ENCODE results near the gene BHLHE40. TPM values are rescaled to one million over a fixed set of nuclear protein-coding genes. Genes with fewer than 3 reads are reported as not detected.
A peak's percentile ranks its signal among the peaks of the same experiment; 100 is the strongest.

The BHLHE40 gene
- polyA plus RNA-seq, 3 donors, result 20.2 to 167 (median 23.4) TPM

DNA sequence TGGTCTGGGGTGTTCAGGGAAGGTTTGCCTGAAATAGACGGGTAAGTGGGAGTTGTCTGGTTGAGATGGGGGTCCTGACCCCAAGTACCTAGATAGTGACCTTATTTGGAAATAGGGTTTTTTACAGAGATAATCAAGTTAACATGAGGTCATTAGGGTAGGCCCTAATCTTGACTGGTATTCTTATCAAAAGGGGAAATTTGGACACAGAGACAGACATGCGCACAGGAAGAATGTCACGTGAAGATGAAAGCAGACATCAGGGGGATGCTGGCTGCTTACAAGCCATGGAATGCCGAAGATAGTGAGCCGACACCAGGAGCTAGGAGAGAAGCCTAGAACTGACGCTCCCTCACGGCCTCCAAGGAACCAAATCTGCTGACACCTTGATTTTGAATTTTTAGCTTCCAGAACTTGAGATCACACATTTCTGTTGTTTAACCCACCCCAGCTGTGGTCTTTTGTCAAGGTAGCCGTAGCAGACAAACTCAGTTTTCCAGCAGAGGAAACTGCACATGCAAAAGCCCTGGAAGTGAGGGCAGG is 17.1 kb downstream of the BHLHE40 start:
- H3K4me2 ChIP-seq (replicated peaks; ENCODE audit: extremely low read depth, low read length, poor library complexity, severe bottlenecking), result no peak overlapping the region
- H3K4me1 Mint-ChIP-seq, result peaks cover 7% of the 10 kb centered on the region
- H3K27ac ChIP-seq (ENCODE audit: low read depth in 1 of 2, low read length in 2 of 2), result no peak overlapping the region
- peaks cover 1 to 2% (median 1%) of the 10 kb centered on the region in 3 donors for H3K27me3 Mint-ChIP-seq (ENCODE audit: low read depth in 3 of 3)
- no peaks in the 10 kb centered on the region for H3K36me3 ChIP-seq (replicated peaks in 1 of 2; ENCODE audit: control insufficient read depth in 1 of 2, insufficient read depth in 2 of 2, low read length in 2 of 2)
- no peak overlapping the region for H3K9ac ChIP-seq (ENCODE audit: insufficient read depth, low read length, poor library complexity, severe bottlenecking)
- H3K4me3 ChIP-seq (replicated peaks in 1 of 3; ENCODE audit: low read depth in 2 of 3, low read length in 3 of 3), result no peak overlapping the region
- 92% methylated on average over 8 of the region's 8 CpGs for WGBS (ENCODE audit: insufficient coverage)
- DNase-seq, result no peak
- TF ChIP-seq CTCF (IDR thresholded peaks at IDR 0.05), result no peak
- peaks cover 0 to 1% (median 0%) of the 10 kb centered on the region in 7 donors for H3K9me3 Mint-ChIP-seq
- no peaks in the 10 kb centered on the region for H3K79me2 ChIP-seq (ENCODE audit: insufficient read depth, low read length)
- no peak overlapping the region for H2AFZ ChIP-seq (ENCODE audit: insufficient read depth, low read depth, low read length, poor library complexity, severe bottlenecking)
- no peak overlapping the region for H3K27ac Mint-ChIP-seq
- intact Hi-C loops (cut with micrococcal nuclease), result no loop called here
- no peaks in the 10 kb centered on the region for H3K27me3 ChIP-seq (ENCODE audit: control insufficient read depth in 2 of 2, insufficient read depth in 2 of 2, low read length in 2 of 2)
- no peak overlapping the region for H3K4me3 Mint-ChIP-seq
- H3K36me3 Mint-ChIP-seq, result no peaks in the 10 kb centered on the region
- H3K4me1 ChIP-seq (ENCODE audit: control insufficient read depth in 1 of 2, insufficient read depth in 2 of 2, low read length in 2 of 2), result no peaks in the 10 kb centered on the region
- no peaks in the 10 kb centered on the region for H4K20me1 ChIP-seq (ENCODE audit: insufficient read depth, low read length)
- no peaks in the 10 kb centered on the region for H3K9me3 ChIP-seq (replicated peaks in 1 of 2; ENCODE audit: control insufficient read depth in 1 of 2, insufficient read depth in 1 of 2, low read length in 2 of 2)

DNA sequence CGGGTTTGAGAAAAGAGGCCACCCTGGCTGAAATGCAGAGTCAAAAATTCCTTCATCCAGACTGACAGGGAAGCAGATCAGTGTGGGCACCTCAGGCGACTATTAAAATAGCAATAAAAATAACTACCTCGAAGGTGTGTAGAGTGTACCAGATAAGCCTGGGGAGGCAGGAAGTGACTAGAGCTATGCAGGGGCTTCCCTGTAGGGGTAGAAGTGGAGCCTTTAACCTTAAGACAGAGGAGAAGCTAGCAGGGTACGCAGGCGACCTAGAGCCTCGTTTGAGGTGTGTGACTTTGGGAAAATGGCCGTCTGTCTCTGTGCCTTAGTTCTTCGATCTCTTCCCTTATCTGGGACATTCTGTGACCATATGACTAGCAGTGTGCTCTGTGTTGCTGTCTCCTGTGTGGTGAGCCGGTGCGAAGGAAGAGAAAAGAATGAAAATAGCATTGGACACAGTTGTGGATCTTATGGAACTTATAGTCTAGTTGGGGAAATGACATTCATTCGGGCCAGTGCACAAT is 17.6 kb downstream of the BHLHE40 start:
- no peaks in the 10 kb centered on the region for H3K4me1 ChIP-seq (ENCODE audit: control insufficient read depth in 1 of 2, insufficient read depth in 2 of 2, low read length in 2 of 2)
- no peaks in the 10 kb centered on the region for H4K20me1 ChIP-seq (ENCODE audit: insufficient read depth, low read length)
- Mint-ChIP-seq H3K9me3 (peaks cover 0 to 1% (median 0%) of the 10 kb centered on the region in 7 donors), H3K27me3 (ENCODE audit: low read depth in 3 of 3) (peaks cover 1 to 2% (median 1%) of the 10 kb centered on the region in 3 donors), H3K4me3 (no peak overlapping the region), H3K4me1 (peaks cover 7% of the 10 kb centered on the region), H3K36me3 (no peaks in the 10 kb centered on the region), H3K27ac (peak overlapping the region in 1 of 7 donors; percentile 82)
- no peak for DNase-seq
- H3K9ac ChIP-seq (ENCODE audit: insufficient read depth, low read length, poor library complexity, severe bottlenecking), result no peak overlapping the region
- H2AFZ ChIP-seq (ENCODE audit: insufficient read depth, low read depth, low read length, poor library complexity, severe bottlenecking), result no peak overlapping the region
- intact Hi-C loops (cut with micrococcal nuclease), result no loop called here
- no peaks in the 10 kb centered on the region for H3K36me3 ChIP-seq (replicated peaks in 1 of 2; ENCODE audit: control insufficient read depth in 1 of 2, insufficient read depth in 2 of 2, low read length in 2 of 2)
- no peak overlapping the region for H3K27ac ChIP-seq (ENCODE audit: low read depth in 1 of 2, low read length in 2 of 2)
- no peaks in the 10 kb centered on the region for H3K9me3 ChIP-seq (replicated peaks in 1 of 2; ENCODE audit: control insufficient read depth in 1 of 2, insufficient read depth in 1 of 2, low read length in 2 of 2)
- no peaks in the 10 kb centered on the region for H3K27me3 ChIP-seq (ENCODE audit: control insufficient read depth in 2 of 2, insufficient read depth in 2 of 2, low read length in 2 of 2)
- no peak for TF ChIP-seq CTCF (IDR thresholded peaks at IDR 0.05)
- no peaks in the 10 kb centered on the region for H3K79me2 ChIP-seq (ENCODE audit: insufficient read depth, low read length)
- 92% methylated on average over 7 of the region's 11 CpGs for WGBS (ENCODE audit: insufficient coverage)
- no peak overlapping the region for H3K4me3 ChIP-seq (replicated peaks in 1 of 3; ENCODE audit: low read depth in 2 of 3, low read length in 3 of 3)
- H3K4me2 ChIP-seq (replicated peaks; ENCODE audit: extremely low read depth, low read length, poor library complexity, severe bottlenecking), result no peak overlapping the region
